SK-N-SH treated with all-trans-retinoic acid at 6 μM for 48 hours (cell line): Measurements from ENCODE around the gene PSMF1.

Experiments
- ATAC-seq: fragments of 200-7000 bp; cut with Tn5 transposase; 3 replicates; pipeline ENCODE4 v1.9.1; 2020; ENCODE audit warnings: mild to moderate bottlenecking, moderate library complexity
- BACH2 ChIP-seq: fragments of 250-450 bp; sonication (Bioruptor Pico); IDR thresholded peaks from 2 replicates; pipeline ENCODE4 v1.9.0; 2021; ENCODE audit warnings: mild to moderate bottlenecking, borderline replicate concordance
- CSDC2 ChIP-seq: fragments of 250-450 bp; sonication (Bioruptor Pico); IDR thresholded peaks from 2 replicates; pipeline ENCODE4 v1.5.0; 2020; ENCODE audit warnings: mild to moderate bottlenecking, moderate library complexity
- CSRNP3 ChIP-seq: fragments of 250-450 bp; sonication (Bioruptor Pico); IDR thresholded peaks from 2 replicates; pipeline ENCODE4 v1.5.1; 2021; ENCODE audit warnings: mild to moderate bottlenecking, moderate library complexity
- ESRRG ChIP-seq: fragments of 250-450 bp; sonication (Bioruptor Pico); IDR thresholded peaks from 2 replicates; pipeline ENCODE4 v1.6.1; 2021; ENCODE audit warnings: mild to moderate bottlenecking
- GLIS3 ChIP-seq: fragments of 250-450 bp; sonication (Bioruptor Pico); IDR thresholded peaks from 2 replicates; pipeline ENCODE4 v1.5.0; 2020; ENCODE audit warnings: mild to moderate bottlenecking, moderate library complexity
- ISL1 ChIP-seq: fragments of 250-450 bp; sonication (Bioruptor Pico); IDR thresholded peaks from 2 replicates; pipeline ENCODE4 v2.1.2; 2022; ENCODE audit warnings: mild to moderate bottlenecking, moderate library complexity
- PPARA ChIP-seq: fragments of 250-450 bp; sonication (Bioruptor Pico); IDR thresholded peaks from 2 replicates; pipeline ENCODE4 v1.5.0; 2020; ENCODE audit warnings: mild to moderate bottlenecking, borderline replicate concordance
- RARB ChIP-seq: fragments of 250-450 bp; sonication (Bioruptor Pico); IDR thresholded peaks from 2 replicates; pipeline ENCODE4 v1.8.0; 2021; ENCODE audit warnings: mild to moderate bottlenecking, moderate library complexity
- SNAI2 ChIP-seq: fragments of 250-450 bp; sonication (Bioruptor Pico); IDR thresholded peaks from 2 replicates; pipeline ENCODE4 v1.5.0; 2020; ENCODE audit warnings: mild to moderate bottlenecking, moderate library complexity
- TCF4 ChIP-seq: fragments of 250-450 bp; sonication (Bioruptor Pico); IDR thresholded peaks from 2 replicates; pipeline ENCODE4 v1.8.0; 2021; ENCODE audit warnings: mild to moderate bottlenecking, moderate library complexity, borderline replicate concordance
- TOX ChIP-seq: fragments of 250-450 bp; sonication (Bioruptor Pico); IDR thresholded peaks from 2 replicates; pipeline ENCODE4 v1.8.0; 2021; ENCODE audit warnings: mild to moderate bottlenecking, moderate library complexity, borderline replicate concordance
- ZC3H10 ChIP-seq: fragments of 250-450 bp; sonication (Bioruptor Pico); IDR thresholded peaks from 2 replicates; pipeline ENCODE4 v1.5.1; 2021; ENCODE audit warnings: mild to moderate bottlenecking, moderate library complexity
- ZFP3 ChIP-seq: fragments of 250-450 bp; sonication (Bioruptor Pico); IDR thresholded peaks from 2 replicates; pipeline ENCODE4 v1.5.0; 2020; ENCODE audit warnings: mild to moderate bottlenecking, moderate library complexity
- ZFP30 ChIP-seq: fragments of 450-650 bp; formaldehyde crosslinking; IDR thresholded peaks from 2 replicates; pipeline ENCODE4 v1.5.0; 2022; ENCODE audit warnings: mild to moderate bottlenecking, moderate library complexity
- ZNF565 ChIP-seq: fragments of 450-650 bp; formaldehyde crosslinking; conservative IDR thresholded peaks from 2 replicates; pipeline ENCODE4 v1.5.0; 2020; ENCODE audit warnings: low read depth, mild to moderate bottlenecking, moderate library complexity
- ZNF8 ChIP-seq: fragments of 450-650 bp; formaldehyde crosslinking; IDR thresholded peaks from 2 replicates; pipeline ENCODE4 v1.5.0; 2020; ENCODE audit warnings: mild to moderate bottlenecking, moderate library complexity
- TF ChIP-seq, protein P1 (sequence below): fragments of 250-450 bp; sonication (Bioruptor Pico); IDR thresholded peaks from 2 replicates; pipeline ENCODE4 v1.5.1; 2020; ENCODE audit warnings: low read depth, mild to moderate bottlenecking, moderate library complexity
- TF ChIP-seq, protein P2 (sequence below): fragments of 250-450 bp; sonication (Bioruptor Pico); IDR thresholded peaks from 2 replicates; pipeline ENCODE4 v1.8.0; 2021; ENCODE audit warnings: low read depth, mild to moderate bottlenecking, moderate library complexity, borderline replicate concordance
- TF ChIP-seq, protein P3 (sequence below): fragments of 250-450 bp; sonication (Bioruptor Pico); IDR thresholded peaks from 2 replicates; pipeline ENCODE4 v1.5.0; 2020; ENCODE audit warnings: mild to moderate bottlenecking, moderate library complexity

The PSMF1 gene

GRCh38 chr20:1155342-1155741 is 36.9 kb downstream of the PSMF1 start (continued):
- no peak for TF ChIP-seq RARB (CRISPR knock-in tag)
- TF ChIP-seq TCF4 = no peak
- TF ChIP-seq ZNF8 = no peak
- TF ChIP-seq, protein P1, sequence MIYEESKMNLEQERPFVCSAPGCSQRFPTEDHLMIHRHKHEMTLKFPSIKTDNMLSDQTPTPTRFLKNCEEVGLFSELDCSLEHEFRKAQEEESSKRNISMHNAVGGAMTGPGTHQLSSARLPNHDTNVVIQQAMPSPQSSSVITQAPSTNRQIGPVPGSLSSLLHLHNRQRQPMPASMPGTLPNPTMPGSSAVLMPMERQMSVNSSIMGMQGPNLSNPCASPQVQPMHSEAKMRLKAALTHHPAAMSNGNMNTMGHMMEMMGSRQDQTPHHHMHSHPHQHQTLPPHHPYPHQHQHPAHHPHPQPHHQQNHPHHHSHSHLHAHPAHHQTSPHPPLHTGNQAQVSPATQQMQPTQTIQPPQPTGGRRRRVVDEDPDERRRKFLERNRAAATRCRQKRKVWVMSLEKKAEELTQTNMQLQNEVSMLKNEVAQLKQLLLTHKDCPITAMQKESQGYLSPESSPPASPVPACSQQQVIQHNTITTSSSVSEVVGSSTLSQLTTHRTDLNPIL (CRISPR knock-in tag) = no peak

DNA sequence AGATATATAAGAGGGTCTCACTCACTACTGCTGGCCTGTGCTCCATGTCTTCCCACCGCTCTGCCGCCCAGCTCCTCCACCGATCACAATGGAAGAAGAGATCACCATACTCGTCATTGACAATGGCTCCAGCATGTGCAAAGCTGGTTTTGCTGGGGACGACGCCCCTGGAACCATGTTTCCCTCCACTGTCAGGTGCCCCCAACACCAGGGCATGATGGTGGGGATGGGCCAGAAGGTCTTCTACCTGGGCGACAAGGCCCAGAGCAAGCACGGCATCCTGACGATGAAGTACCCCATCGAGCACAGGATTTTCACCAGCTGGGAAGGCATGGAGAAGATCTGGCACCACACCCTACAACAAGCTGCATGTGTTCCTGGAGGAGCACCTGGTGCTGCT is 42.1 kb downstream of the PSMF1 start:
- no peak for ATAC-seq
- TF ChIP-seq ESRRG (CRISPR knock-in tag) = no peak

DNA sequence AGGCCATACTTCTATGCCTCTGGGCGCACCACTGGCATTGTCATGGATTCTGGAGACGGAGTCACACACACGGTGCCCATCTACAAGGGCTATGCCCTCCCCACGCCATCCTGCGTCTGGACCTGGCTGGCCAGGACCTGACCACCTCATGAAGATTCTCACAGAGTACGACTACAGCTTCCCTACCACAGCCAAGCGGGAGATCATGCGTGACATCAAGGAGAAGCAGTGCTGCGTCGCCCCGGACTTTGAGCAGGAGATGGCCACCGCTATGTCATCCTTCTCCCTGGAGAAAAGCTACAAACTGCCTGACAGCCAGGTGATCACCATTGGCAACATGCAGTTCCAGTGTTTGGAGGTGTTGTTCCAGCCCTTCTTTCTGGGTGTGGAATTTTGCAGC is 42.6 kb downstream of the PSMF1 start:
- no peak for ATAC-seq
- TF ChIP-seq ZFP30 (CRISPR knock-in tag) = no peak
- no peak for TF ChIP-seq ISL1 (CRISPR knock-in tag)
- TF ChIP-seq, protein P2, sequence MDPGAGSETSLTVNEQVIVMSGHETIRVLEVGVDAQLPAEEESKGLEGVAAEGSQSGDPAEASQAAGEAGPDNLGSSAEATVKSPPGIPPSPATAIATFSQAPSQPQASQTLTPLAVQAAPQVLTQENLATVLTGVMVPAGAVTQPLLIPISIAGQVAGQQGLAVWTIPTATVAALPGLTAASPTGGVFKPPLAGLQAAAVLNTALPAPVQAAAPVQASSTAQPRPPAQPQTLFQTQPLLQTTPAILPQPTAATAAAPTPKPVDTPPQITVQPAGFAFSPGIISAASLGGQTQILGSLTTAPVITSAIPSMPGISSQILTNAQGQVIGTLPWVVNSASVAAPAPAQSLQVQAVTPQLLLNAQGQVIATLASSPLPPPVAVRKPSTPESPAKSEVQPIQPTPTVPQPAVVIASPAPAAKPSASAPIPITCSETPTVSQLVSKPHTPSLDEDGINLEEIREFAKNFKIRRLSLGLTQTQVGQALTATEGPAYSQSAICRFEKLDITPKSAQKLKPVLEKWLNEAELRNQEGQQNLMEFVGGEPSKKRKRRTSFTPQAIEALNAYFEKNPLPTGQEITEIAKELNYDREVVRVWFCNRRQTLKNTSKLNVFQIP (CRISPR knock-in tag) = no peak
- TF ChIP-seq ZNF8 = no peak
- no peak for TF ChIP-seq ZFP3 (CRISPR knock-in tag)
- no peak for TF ChIP-seq PPARA
- TF ChIP-seq, protein P3, sequence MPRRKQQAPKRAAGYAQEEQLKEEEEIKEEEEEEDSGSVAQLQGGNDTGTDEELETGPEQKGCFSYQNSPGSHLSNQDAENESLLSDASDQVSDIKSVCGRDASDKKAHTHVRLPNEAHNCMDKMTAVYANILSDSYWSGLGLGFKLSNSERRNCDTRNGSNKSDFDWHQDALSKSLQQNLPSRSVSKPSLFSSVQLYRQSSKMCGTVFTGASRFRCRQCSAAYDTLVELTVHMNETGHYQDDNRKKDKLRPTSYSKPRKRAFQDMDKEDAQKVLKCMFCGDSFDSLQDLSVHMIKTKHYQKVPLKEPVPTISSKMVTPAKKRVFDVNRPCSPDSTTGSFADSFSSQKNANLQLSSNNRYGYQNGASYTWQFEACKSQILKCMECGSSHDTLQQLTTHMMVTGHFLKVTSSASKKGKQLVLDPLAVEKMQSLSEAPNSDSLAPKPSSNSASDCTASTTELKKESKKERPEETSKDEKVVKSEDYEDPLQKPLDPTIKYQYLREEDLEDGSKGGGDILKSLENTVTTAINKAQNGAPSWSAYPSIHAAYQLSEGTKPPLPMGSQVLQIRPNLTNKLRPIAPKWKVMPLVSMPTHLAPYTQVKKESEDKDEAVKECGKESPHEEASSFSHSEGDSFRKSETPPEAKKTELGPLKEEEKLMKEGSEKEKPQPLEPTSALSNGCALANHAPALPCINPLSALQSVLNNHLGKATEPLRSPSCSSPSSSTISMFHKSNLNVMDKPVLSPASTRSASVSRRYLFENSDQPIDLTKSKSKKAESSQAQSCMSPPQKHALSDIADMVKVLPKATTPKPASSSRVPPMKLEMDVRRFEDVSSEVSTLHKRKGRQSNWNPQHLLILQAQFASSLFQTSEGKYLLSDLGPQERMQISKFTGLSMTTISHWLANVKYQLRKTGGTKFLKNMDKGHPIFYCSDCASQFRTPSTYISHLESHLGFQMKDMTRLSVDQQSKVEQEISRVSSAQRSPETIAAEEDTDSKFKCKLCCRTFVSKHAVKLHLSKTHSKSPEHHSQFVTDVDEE (CRISPR knock-in tag) = no peak
- TF ChIP-seq GLIS3 (CRISPR knock-in tag) = no peak
- no peak for TF ChIP-seq BACH2 (CRISPR knock-in tag)
- TF ChIP-seq ZNF565 (CRISPR knock-in tag) = no peak
- no peak for TF ChIP-seq TCF4
- TF ChIP-seq ZC3H10 (CRISPR knock-in tag) = no peak
- no peak for TF ChIP-seq CSRNP3 (CRISPR knock-in tag)
- TF ChIP-seq CSDC2 = no peak

- no peak for TF ChIP-seq ZNF8
- TF ChIP-seq SNAI2 = no peak
- TF ChIP-seq, all 23 proteins: peak for 0
Observed at GRCh38 chr20:1163105-1163504, 44.7 kb downstream of the PSMF1 start.

GRCh38 chr20:1163653-1164052 is 45.3 kb downstream of the PSMF1 start:
- no peak for TF ChIP-seq ZFP30 (CRISPR knock-in tag)
- no peak for TF ChIP-seq ZNF8
- no peak for TF ChIP-seq TCF4
- no peak for TF ChIP-seq ZC3H10 (CRISPR knock-in tag)
- no peak for TF ChIP-seq TOX (CRISPR knock-in tag)
- TF ChIP-seq, protein P3 (CRISPR knock-in tag) = no peak
- TF ChIP-seq BACH2 (CRISPR knock-in tag) = no peak
- no peak for TF ChIP-seq ISL1 (CRISPR knock-in tag)
- TF ChIP-seq CSDC2 = no peak
- ATAC-seq = no peak

More at GRCh38 chr20:1163105-1163504, 44.7 kb downstream of the PSMF1 start:
- no peak for ATAC-seq
